H9 (cell line): ENCODE measurements around the gene OR52E8. TPM values are rescaled to one million over a fixed set of nuclear protein-coding genes. Genes with fewer than 3 reads are reported as not detected.

Experiments
- DNase-seq: peaks from one replicate; pipeline ENCODE4 v3.0.0-alpha.2; 2017
- H2AFZ ChIP-seq: one replicate; pipeline ENCODE4 v1.6.1; 2013; ENCODE audit warnings: mild to moderate bottlenecking, low read length, control low read depth, moderate library complexity
- H2AK5ac ChIP-seq: 2 replicates; pipeline ENCODE4 v1.6.1; 2013; ENCODE audit warnings: low read length, control low read depth, mixed read lengths; ENCODE audit not compliant: insufficient read length
- H2BK120ac ChIP-seq: one replicate; pipeline ENCODE4 v1.6.1; 2013; ENCODE audit warnings: low read depth, mild to moderate bottlenecking, low read length, control low read depth, inconsistent platforms; ENCODE audit not compliant: poor library complexity, severe bottlenecking
- H2BK12ac ChIP-seq: 2 replicates; pipeline ENCODE4 v1.6.1; 2013; ENCODE audit warnings: low read length, control low read depth, mixed read lengths, low read depth; ENCODE audit not compliant: insufficient read length
- H2BK15ac ChIP-seq: 2 replicates; pipeline ENCODE4 v1.6.1; 2013; ENCODE audit warnings: low read depth, low read length, control low read depth
- H2BK20ac ChIP-seq: one replicate; pipeline ENCODE4 v1.6.1; 2013; ENCODE audit warnings: low read depth, mild to moderate bottlenecking, low read length, control low read depth, inconsistent platforms; ENCODE audit not compliant: poor library complexity, severe bottlenecking
- H2BK5ac ChIP-seq: 2 replicates; pipeline ENCODE4 v1.6.1; 2013; ENCODE audit warnings: low read length, control low read depth, mixed read lengths; ENCODE audit not compliant: insufficient read length
- H3K14ac ChIP-seq: 2 replicates; pipeline ENCODE4 v1.6.1; 2013; ENCODE audit warnings: low read length, control low read depth; ENCODE audit not compliant: insufficient read depth
- H3K18ac ChIP-seq: 2 replicates; pipeline ENCODE4 v1.6.1; 2013; ENCODE audit warnings: low read depth, mild to moderate bottlenecking, mixed read lengths, low read length, control low read depth; ENCODE audit not compliant: insufficient read length
- H3K23ac ChIP-seq: 2 replicates; pipeline ENCODE4 v1.6.1; 2013; ENCODE audit warnings: low read length, control low read depth, mixed read lengths, low read depth; ENCODE audit not compliant: insufficient read length
- H3K23me2 ChIP-seq: 2 replicates; pipeline ENCODE4 v1.6.1; 2013; ENCODE audit warnings: low read depth, mild to moderate bottlenecking, mixed read lengths, low read length, control low read depth; ENCODE audit not compliant: insufficient read length, poor library complexity, severe bottlenecking
- H3K27ac ChIP-seq: 2 replicates; pipeline ENCODE4 v1.5.1; 2013; ENCODE audit warnings: low read length, control low read depth, mixed read lengths, low read depth; ENCODE audit not compliant: insufficient read length
- H3K27me3 ChIP-seq: 2 replicates; pipeline ENCODE4 v1.6.1; 2013; ENCODE audit warnings: low read length, control low read depth, inconsistent platforms; ENCODE audit not compliant: insufficient read depth
- H3K4ac ChIP-seq: 2 replicates; pipeline ENCODE4 v1.6.1; 2013; ENCODE audit warnings: low read depth, mild to moderate bottlenecking, control low read depth, inconsistent platforms, low read length, moderate library complexity
- H3K4me1 ChIP-seq: 2 replicates; pipeline ENCODE4 v1.6.1; 2013; ENCODE audit warnings: low read length, control low read depth, inconsistent platforms; ENCODE audit not compliant: insufficient read depth
- H3K4me2 ChIP-seq: 2 replicates; pipeline ENCODE4 v1.6.1; 2013; ENCODE audit warnings: low read length, control low read depth, mixed read lengths; ENCODE audit not compliant: insufficient read length, insufficient read depth
- H3K56ac ChIP-seq: 2 replicates; pipeline ENCODE4 v1.6.1; 2013; ENCODE audit warnings: low read depth, mild to moderate bottlenecking, mixed read lengths, low read length, control low read depth; ENCODE audit not compliant: insufficient read length
- H3K79me1 ChIP-seq: 2 replicates; pipeline ENCODE4 v1.6.1; 2013; ENCODE audit warnings: low read depth, mild to moderate bottlenecking, moderate library complexity, low read length, control low read depth, inconsistent platforms; ENCODE audit not compliant: insufficient read depth, poor library complexity, severe bottlenecking
- H3K79me2 ChIP-seq: 2 replicates; pipeline ENCODE4 v1.6.1; 2013; ENCODE audit warnings: low read length, control low read depth, inconsistent platforms; ENCODE audit not compliant: insufficient read depth
- H3K9ac ChIP-seq: 2 replicates; pipeline ENCODE4 v1.6.1; 2013; ENCODE audit warnings: low read length, control low read depth, mixed read lengths; ENCODE audit not compliant: insufficient read length; ENCODE audit errors: extremely low read depth
- H3K9me3 ChIP-seq: one replicate; pipeline ENCODE4 v1.6.1; 2013; ENCODE audit warnings: low read depth, low read length, inconsistent platforms; ENCODE audit not compliant: control insufficient read depth
- H3T11ph ChIP-seq: one replicate; pipeline ENCODE4 v1.6.1; 2013; ENCODE audit warnings: mild to moderate bottlenecking, low read length, control low read depth, inconsistent platforms
- H4K20me1 ChIP-seq: one replicate; pipeline ENCODE4 v1.6.1; 2013; ENCODE audit not compliant: control insufficient read depth, insufficient read length, insufficient read depth
- H4K5ac ChIP-seq: 2 replicates; pipeline ENCODE4 v1.6.1; 2013; ENCODE audit warnings: low read depth, mild to moderate bottlenecking, mixed read lengths, low read length, control low read depth; ENCODE audit not compliant: insufficient read length
- H4K8ac ChIP-seq: replicated peaks from 2 replicates; pipeline ENCODE4 v1.6.1; 2013; ENCODE audit warnings: low read length, control low read depth, mixed read lengths, low read depth; ENCODE audit not compliant: insufficient read length
- H4K91ac ChIP-seq: 2 replicates; pipeline ENCODE4 v1.6.1; 2013; ENCODE audit warnings: low read depth, mild to moderate bottlenecking, moderate library complexity, mixed read lengths, low read length, control low read depth; ENCODE audit not compliant: insufficient read length
- H3K27ac Mint-ChIP-seq, 3 experiments: 2 replicates in 2 of 3; 3 replicates in 1 of 3; pipeline ENCODE4 v1.8.0; 2020 to 2021; ENCODE audit warnings: mixed read lengths in 3 of 3, mild to moderate bottlenecking in 1 of 3, moderate library complexity in 1 of 3
- H3K27me3 Mint-ChIP-seq: 2 replicates; pipeline ENCODE4 v1.8.0; 2021; ENCODE audit warnings: low read depth, mild to moderate bottlenecking, moderate library complexity, mixed read lengths
- H3K36me3 Mint-ChIP-seq, 3 experiments: 2 replicates in 2 of 3; 3 replicates in 1 of 3; pipeline ENCODE4 v1.8.0; 2020 to 2021; ENCODE audit warnings: low read depth in 3 of 3, mixed read lengths in 3 of 3; ENCODE audit not compliant: insufficient read depth in 1 of 3
- H3K4me1 Mint-ChIP-seq, 2 experiments: 2 replicates each; pipeline ENCODE4 v1.8.0; 2020; ENCODE audit warnings: mixed read lengths in 2 of 2
- H3K4me3 Mint-ChIP-seq, 2 experiments: 2 replicates in 1 of 2; 3 replicates in 1 of 2; pipeline ENCODE4 v1.8.0; 2020 to 2021; ENCODE audit warnings: mild to moderate bottlenecking in 2 of 2, mixed read lengths in 2 of 2, moderate library complexity in 1 of 2
- H3K9me3 Mint-ChIP-seq, 2 experiments: 2 replicates in 1 of 2; 3 replicates in 1 of 2; pipeline ENCODE4 v1.8.0; 2020; ENCODE audit warnings: mild to moderate bottlenecking in 2 of 2, mixed read lengths in 2 of 2, moderate library complexity in 1 of 2
- whole genome bisulfite sequencing: extraction: QIAGEN DNeasy Blood & Tissue Kit; methylation state at CpG from one replicate; pipeline ENCODE4 v1.1.7; 2013; ENCODE audit warnings: missing lambda C conversion rate, low lambda C conversion rate, mixed read lengths; ENCODE audit not compliant: insufficient read length; ENCODE audit errors: extremely low coverage; 5-methylcytosine and 5-hydroxymethylcytosine counted together
- total RNA-seq: library from RNA; stranded (reverse); gene quantifications from 2 replicates; pipeline ENCODE4 v1.2.1, GENCODE V29; 2021
- TF ChIP-seq, protein P1 (sequence below): fragments of 200-600 bp; sonication (generic); conservative IDR thresholded peaks from 3 replicates; pipeline ENCODE4 v1.8.0; 2021; ENCODE audit warnings: antibody characterized with exemption, mild to moderate bottlenecking

Gene OR52E8
- total RNA-seq, 1 experiment from 2014 or later, result not detected

DNA sequence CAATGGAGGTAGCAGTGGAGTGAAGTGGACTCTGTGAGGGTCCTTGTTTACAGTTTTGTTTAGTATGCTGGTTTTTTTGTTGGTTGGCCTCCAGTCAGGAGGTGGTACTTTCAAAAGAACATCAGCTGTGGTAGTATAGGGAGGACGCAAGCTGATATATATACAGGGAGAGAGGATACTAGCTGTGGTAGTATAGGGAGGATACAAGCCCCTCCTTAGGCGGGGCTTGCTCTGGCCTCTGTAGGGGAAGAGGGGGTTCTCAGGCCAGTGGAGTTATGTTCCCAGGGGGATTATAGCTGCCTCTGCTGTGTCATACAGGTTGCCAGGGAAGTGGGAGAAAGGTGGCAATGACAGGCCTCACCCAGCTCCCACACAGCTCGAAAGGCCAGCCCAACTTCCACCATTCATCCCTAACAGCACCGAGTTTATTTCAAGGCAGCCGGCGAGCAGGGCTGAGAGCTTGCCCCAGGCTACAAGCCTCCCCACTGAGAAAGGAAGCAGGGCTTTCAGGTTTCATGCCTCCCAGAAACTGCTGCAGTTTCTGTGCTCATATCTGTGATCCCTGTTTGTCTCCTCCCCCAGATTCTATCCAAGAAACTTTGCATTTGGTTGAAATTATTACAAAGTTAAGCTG, 26.2 kb downstream of the OR52E8 start:
- H4K5ac ChIP-seq, result no peak overlapping the region
- no peaks in the 10 kb centered on the region for H3K79me2 ChIP-seq
- H4K91ac ChIP-seq, result no peak overlapping the region
- H3K79me1 ChIP-seq, result no peaks in the 10 kb centered on the region
- no peaks in the 10 kb centered on the region for H3K9me3 ChIP-seq
- H4K20me1 ChIP-seq, result no peaks in the 10 kb centered on the region
- no peak overlapping the region for H2BK20ac ChIP-seq
- Mint-ChIP-seq H3K27ac (peak overlapping the region; percentile 60 to 92 (median 83)), H3K4me3 (no peak overlapping the region), H3K27me3 (no peaks in the 10 kb centered on the region), H3K36me3 (peaks cover 6 to 8% (median 6%) of the 10 kb centered on the region in 3 experiments), H3K9me3 (peaks cover 7% of the 10 kb centered on the region in 2 experiments), H3K4me1 (peaks cover 8 to 20% of the 10 kb centered on the region in 2 experiments)
- TF ChIP-seq, protein P1, sequence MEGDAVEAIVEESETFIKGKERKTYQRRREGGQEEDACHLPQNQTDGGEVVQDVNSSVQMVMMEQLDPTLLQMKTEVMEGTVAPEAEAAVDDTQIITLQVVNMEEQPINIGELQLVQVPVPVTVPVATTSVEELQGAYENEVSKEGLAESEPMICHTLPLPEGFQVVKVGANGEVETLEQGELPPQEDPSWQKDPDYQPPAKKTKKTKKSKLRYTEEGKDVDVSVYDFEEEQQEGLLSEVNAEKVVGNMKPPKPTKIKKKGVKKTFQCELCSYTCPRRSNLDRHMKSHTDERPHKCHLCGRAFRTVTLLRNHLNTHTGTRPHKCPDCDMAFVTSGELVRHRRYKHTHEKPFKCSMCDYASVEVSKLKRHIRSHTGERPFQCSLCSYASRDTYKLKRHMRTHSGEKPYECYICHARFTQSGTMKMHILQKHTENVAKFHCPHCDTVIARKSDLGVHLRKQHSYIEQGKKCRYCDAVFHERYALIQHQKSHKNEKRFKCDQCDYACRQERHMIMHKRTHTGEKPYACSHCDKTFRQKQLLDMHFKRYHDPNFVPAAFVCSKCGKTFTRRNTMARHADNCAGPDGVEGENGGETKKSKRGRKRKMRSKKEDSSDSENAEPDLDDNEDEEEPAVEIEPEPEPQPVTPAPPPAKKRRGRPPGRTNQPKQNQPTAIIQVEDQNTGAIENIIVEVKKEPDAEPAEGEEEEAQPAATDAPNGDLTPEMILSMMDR, result no peak
- H2AFZ ChIP-seq, result no peak overlapping the region
- no peak overlapping the region for H3K23ac ChIP-seq
- H3K4me1 ChIP-seq, result no peaks in the 10 kb centered on the region
- no peak overlapping the region for H2AK5ac ChIP-seq
- H2BK120ac ChIP-seq, result no peak overlapping the region
- no peak overlapping the region for H2BK5ac ChIP-seq
- no peak overlapping the region for H3T11ph ChIP-seq
- no peak overlapping the region for H2BK15ac ChIP-seq
- no peak overlapping the region for H3K14ac ChIP-seq
- H2BK12ac ChIP-seq, result no peak overlapping the region
- H3K27ac ChIP-seq, result no peak overlapping the region
- no peak overlapping the region for H4K8ac ChIP-seq
- no CpG with 5 or more reads among the region's 6 CpGs for WGBS
- no peaks in the 10 kb centered on the region for H3K23me2 ChIP-seq
- H3K56ac ChIP-seq, result no peak overlapping the region
- no peak overlapping the region for H3K9ac ChIP-seq
- H3K27me3 ChIP-seq, result no peaks in the 10 kb centered on the region
- H3K18ac ChIP-seq, result no peak overlapping the region
- no peak overlapping the region for H3K4ac ChIP-seq
- peak; percentile 67 for DNase-seq
- no peak overlapping the region for H3K4me2 ChIP-seq
